Measurements from ENCODE around the gene GNAI1.

GNAI1 gene

DNA sequence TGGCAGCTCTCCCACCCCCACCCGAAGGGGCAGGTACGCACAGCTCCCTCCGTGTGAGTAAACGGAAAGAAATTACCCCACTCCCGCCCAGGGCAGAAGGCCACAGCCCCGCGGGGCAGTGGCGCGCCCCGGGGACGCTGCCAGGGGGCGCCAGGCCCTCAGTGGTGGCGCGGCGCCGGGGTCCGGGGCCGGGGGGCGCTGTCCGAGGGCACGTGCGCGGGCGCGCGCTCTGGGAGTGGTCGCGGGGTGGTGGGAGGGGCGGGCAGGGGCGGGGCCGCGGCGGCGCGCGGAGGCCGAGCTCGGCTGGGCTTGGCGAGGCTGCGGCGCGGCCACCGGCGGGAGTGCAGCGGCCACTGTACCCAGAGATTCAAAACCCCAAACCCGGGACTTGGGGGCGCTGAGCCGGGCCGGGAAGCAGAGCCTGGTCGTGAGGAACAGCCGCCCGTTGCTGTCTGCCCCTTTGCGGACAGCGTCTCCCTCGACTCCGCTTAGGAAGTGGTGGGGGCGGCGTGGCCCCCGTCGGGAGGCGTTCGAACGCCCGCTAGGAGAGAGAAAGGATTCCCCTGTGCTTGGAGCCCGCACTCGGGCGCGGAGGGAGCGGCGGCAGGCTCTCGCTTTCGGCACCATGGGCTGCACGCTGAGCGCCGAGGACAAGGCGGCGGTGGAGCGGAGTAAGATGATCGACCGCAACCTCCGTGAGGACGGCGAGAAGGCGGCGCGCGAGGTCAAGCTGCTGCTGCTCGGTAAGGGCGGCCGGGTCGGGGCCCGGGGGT is at the start of gene GNAI1:
GNAI1 (plus strand) TSS at position 296 of the 773 bp plus-strand sequence; CDS start at position 626, 330 bp downstream.
- DNase-seq: peak; percentile 32

DNA sequence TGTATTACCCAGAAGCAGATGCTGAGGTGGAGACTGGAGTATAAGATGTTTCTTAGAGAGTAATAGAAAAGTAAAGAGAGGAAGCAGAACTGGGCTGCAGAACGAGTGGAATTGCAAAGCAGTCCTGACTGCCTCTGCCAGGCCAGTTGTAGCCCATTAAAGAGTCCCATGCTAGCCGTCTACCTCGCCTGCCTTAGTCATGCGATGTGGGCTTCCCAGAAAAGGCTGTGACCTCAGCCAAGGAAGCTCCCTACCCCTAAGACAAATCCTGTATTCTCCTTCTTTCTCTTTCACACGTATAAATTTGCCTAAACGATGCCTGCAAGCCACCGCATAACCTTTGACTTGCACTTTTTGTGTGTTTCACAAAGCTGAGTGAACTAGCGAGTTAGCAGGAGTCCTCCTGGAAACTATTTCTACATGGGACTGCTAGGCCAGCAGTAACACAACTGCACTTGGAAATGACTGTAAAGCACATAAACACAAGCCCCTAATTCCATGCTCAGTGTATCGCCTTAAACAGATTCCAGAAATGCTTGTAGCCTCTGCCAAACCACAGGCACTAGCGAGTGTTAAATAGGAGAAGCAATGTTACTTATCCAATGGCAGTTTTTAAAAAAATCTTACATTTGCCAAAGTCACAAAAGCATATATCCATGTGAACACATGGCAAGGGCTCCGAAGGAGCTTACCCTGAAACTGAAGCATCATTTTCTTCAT is 47.4 kb upstream of the GNAI1 start:
- DNase-seq: no peak

DNA sequence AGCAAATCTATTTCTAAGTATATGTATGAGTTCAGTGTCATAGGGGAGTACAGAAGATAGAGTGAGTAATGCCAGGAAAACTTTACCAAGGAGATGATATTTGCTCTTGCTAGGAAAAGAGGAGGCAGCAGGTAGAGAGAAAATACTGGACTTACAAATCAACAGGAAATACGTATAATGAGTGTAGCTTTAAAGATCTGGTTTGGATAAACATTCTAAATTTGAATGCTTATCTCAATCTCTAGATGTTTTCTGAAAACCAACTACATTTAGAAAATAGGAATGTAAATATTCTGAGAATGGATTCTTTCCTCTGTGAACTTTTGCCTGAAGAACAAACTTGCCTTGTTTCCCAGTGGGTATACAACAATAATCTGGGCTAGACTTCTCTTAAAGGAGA is 46.9 kb upstream of the GNAI1 start:
- no peak for DNase-seq

DNA sequence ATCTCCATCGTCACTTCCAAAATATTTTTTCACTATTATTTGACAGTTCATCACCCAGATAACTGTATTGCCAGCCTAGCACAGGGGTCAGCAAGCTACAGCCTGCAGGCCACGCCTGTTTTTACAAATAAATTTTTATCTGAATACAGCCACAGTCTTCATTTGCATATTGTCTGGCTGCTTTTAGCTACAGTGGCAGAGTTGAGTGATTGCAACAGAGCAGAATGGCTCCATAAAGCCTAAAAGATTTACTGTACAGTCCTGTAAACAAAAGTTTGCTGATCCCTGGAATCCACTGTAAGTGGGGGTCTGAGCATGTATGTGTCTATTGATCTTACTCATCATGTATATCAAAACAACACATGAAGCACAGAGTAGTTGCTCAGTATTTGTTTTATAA is 45.9 kb upstream of the GNAI1 start:
- DNase-seq: no peak

DNA sequence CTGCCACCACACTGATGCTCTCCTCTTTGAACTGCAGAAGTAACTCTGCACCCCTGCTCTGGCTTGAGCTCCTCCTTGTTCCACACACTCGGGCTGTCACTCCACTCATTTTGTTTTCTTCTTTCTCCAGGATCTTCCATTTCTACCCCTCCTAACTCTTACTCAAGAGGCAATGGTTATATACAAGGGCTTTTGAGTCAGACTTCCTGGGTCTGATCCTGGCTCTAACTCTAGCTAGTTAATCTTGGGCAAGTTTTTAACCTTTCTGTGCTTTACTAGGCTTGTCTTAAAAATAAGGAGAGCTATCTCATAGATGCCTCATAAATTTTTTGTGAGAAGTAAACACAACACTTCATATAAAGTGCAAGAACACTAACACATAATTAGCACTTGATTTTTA is 45.3 kb upstream of the GNAI1 start:
- DNase-seq: no peak

DNA sequence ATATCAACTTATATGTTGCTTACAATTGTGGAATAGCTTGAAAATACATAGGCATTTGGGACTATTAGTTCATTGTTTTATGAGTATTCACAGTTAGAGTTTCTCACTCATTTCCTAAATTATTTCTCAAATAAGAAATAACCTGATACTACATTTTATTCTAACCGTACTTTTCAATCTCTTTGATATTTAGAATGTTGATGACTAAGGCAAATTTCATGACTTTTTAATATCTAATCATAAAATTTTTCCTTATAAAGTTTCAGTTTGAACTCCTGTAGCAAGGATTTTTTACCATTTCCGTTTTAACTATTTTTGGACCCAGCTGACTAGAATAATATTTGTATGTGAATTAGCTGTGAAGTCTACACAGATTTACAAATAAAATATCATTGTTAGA is 41.3 kb upstream of the GNAI1 start:
- no peak for DNase-seq

DNA sequence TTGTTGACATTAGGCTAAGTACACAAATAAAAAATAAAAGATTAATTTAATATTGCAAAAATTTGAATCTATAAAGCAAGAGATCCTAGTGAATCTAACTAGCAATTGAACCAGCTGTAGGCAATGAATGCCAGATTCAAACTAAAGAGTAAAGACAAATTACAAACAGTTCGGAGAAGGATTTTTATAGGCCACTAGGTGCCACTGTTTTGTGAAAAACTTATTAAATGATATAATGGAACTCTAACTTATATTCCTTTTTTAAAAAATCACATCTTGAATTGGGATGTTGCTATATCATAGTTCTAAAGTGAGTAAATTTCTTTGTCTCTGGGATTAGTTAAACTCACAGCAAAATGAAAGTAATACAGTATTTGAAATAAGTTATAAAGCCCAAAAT is 39.1 kb upstream of the GNAI1 start:
- DNase-seq: no peak

DNA sequence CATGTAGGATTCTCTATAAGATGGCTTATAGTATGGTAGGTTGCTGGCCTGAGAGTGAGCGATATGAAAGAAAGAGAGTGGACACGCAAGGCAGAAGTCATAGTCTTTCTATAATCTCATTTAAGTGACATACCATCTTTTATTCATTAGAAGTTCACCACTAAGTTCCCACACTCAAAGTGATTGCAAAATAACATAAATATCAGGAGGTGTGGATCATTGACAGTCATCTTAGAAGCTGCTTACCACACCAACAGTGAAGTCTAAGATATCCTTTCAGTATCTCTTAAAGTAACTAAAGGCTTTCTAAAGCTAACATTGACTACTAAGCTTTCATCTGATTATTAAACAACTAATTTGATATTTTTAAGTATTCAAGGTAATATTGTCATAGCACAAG is 36.9 kb upstream of the GNAI1 start:
- DNase-seq: no peak

DNA sequence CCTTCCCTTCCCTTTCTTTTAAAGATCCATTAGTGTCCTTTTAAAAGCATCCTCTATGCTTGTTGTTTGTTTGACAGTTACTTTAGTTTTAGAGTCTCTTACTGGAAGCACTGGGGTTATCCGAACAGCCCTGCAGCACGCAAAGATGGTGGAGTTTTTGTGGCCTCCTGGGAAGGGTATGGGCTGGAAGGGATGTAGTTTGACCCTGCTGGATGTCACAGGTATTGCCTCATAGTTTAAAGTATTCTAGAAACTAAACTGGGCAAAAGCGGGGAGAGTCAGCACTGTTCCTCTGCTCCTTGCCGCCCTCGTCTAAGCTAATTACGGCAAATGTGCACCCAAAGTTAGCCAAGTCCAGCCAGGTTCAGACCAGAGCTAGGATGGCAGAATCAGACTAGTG is 35.8 kb upstream of the GNAI1 start:
- no peak for DNase-seq

DNA sequence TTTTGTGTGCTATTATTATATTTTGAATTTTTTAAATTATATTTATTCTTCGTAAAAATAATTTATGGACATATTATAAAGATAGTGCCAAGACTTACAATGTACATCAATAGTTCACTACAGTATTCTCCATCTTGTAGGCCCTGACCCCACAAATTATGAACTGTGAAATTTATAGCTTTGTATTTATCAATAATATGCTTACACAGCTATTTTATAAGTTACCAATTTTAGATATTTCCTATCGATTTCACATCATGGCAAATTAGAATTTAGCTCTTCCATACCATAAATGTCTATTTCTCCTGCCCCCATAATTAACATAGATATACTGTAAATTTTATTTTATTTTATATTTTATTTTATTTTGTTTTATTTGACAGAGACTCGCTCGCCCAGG is 34.4 kb upstream of the GNAI1 start:
- no peak for DNase-seq

DNA sequence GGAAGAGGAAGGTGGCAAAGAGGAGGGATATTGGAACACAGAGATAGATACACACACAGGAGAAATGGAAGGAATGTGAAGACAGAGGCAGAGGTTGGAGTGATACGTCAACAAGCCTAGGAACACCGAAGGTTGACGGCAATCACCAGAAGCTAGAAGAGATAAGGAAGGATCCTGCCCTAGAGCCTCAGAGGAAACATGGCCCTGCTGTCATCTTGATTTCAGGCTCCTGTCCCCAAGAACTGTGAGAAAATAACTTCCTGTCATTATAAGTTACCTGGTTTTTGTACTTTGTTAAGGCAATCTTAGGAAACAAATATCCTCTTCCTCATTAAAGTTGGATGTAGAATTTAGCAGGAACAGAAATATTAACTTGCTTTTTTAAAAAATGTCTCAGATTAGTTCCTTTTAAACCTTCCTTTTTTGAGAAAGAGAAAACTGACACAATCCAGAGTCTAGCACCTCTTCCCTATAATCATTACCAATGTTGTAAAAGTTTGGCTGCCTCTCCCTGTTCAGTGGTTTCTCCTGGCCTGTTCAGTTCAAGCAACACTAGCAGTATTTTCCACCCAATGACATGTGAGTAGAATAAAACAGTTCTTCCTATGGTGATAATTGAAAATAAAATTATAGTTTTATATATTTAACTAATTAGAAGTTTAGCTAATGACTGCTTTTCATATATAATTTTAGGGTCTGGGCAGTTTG is 28.8 kb upstream of the GNAI1 start:
- DNase-seq: no peak

DNA sequence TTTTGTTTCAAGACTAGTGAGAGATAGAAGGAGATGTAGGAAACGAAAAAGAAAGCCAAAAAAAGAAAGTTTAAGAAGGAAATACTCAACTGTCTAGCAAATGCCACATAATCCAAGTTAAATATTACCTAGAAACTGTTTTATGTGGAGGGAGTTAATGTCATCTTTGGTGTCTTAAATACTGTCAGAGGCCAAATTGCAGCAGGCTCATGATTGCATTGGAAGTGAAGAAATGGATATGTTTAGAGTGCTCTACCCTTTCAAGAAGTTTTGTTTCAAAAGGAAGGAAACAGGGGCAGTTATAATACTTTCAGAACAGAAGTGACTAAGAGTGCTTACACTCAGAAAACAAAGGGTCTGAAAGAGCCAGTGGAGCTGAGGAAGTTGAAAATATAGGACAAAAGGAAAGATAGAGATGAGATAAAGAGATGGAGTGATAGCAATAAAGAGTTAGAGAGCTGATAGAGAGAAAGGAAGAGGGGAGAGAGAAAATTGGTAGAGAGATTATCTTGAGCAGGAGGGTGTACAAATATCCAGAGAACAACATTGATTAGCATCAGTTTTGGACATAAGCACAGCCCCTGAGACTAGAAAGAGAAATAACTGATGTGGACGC is 28.0 kb upstream of the GNAI1 start:
- DNase-seq: no peak

DNA sequence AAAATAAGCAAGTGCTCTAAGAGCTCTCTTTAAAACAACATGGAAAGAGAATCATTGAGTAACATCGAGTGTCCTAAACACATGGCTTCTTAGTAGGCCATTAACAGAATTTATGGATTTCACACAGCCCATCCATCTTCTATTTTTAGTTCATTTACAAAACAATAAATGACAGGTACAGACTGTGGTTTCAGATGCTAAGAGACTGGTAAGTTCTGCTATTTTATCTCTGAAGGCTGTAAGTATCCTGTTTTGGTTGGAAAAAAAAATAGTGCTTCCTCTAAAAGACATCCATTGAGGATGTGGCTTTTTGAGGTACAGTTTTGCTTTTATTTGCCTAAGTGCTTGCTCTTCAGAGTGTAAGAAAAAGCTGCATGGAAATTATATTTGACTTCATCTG is 27.4 kb upstream of the GNAI1 start:
- no peak for DNase-seq

DNA sequence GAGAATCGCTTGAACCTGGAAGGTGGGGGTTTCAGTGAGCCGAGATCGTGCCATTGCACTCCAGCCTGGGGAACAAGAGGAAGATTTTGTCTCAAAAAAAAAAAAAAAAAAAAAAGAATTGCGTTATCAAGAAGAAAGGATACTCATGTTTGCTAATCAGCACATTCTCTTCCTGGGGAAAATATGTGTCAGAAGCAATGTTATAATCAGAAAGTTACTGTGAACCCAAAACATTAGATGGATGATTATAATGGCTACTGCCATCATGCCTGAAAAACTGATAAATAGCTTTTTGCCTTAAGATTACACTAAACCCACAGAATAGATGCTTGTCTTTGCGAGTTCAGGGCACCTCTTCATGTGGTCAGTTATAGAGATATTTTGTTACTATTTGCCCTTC is 24.3 kb upstream of the GNAI1 start:
- no peak for DNase-seq

DNA sequence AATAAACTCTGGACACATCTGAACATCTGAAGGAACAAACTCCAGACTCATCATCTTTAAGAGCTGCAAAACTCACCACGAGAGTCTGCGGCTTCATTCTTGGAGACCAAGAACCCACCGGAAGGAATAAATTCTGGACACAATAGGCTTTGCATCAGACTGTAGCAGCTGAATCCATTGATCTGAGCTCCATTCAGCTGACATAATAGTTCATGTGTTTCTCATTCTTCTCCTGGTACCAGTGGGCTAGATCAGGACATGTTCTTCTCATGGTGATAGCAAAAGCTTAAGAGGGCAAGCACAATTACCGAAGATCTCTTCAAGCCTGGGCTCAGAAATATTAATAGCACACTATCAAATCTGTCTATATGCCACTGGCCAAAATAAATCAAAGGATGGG is 20.5 kb upstream of the GNAI1 start:
- DNase-seq: no peak

DNA sequence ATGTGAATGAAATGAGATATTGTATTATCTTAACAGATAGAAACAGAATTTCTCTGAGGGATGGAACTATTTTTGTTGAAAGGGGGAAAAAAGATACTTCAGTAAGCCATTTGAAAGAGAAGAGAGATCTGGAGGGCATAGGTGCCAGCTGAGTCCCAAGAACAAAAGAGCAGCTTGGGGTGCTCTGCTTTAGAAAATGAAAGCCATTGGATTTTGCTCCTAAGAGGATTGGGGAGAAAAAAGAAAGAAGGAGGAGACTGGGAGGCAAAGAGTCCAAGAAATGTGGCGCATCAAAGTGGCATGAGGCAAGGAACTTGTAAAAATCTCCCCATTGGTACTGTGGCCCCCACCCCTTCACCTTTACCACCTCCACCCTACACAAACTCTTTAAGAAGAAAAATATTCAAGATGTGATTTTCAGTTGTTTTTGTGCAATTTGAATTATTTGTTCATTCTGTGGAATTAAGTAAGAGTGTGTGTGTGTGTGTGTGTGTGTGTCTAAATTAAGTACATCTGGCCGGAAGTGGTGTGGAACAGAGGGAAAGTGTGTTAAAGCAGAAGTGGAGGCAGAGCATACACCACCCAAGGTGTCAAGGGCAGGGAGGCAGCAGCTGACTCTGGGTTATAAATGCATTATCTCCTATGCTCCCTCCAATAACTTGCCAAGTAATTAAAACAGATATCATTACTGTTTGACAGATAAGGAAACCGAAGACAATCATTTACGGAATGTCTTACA is 9.9 kb upstream of the GNAI1 start:
- no peak for DNase-seq

DNA sequence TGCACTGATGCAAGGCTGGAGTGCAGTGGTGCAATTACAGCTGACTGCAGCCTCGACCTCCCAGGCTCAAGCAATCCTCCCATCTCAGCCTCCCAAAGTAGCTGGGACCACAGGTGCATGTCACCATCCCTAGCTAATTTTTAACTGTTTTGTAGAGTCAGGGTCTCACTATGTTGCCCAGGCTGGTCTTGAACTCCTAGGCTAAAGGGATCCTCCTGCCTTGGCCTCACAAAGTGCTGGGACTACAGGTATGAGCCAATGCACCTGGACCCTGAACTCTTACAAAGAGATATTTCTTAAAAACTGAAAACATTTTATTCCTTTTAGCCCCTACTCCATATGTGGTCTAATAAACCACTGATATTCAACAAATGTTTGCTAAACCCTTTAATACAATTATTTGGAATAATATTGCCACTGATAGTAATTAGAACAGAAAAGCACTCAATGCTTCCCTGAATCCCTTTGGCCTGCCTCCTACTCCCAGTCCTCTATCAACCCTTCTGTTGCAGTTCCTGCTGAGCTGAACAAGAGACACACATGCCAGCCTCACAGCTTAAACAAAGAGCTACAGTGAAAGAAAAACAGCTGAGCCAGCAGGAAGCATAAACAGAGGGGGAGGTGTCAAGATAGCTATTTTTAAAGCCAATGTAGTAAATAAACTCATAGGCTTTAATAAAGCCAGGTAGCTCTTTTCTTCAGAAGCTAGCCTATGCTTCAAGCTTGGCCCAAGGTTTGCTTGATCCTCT is 7.0 kb upstream of the GNAI1 start:
- no peak for DNase-seq

DNA sequence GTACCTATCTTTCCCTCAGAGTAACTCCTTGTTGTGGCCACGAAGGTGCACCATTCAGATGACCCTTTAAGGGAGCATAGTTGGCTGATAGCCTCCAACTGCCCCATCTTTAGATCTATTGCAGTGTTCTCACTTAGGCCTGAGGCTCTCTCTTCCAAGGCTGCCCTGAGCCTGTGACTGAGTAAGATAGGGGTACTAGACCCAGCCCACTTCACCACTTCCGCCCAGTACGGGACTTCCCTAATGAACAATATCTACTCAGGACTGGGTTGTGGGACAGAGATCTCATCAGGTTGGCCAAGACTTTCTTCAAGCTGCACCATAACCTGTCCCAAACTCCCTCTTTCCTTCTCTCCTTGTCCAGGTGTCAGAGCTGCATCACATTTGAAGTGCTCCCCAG is 5.7 kb upstream of the GNAI1 start:
- no peak for DNase-seq

DNA sequence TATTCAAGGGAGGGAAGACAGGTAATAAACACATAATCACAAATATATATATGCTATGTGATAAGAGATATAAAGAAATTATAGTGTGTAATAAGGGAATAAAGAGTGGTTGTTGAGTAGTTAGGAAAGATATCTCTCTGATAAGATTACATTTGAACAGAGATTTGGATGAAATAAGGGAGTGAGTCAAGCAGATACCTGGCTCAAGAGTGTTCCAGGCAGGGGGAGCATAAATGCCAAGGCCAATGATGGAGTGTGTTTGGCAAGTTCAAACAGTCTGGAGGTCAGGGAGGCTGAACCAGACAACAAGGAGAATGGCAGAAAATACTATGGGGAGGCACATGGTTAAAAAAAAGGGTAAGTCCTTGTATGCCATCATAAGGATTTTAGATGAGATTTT is 4.8 kb upstream of the GNAI1 start:
- no peak for DNase-seq

DNA sequence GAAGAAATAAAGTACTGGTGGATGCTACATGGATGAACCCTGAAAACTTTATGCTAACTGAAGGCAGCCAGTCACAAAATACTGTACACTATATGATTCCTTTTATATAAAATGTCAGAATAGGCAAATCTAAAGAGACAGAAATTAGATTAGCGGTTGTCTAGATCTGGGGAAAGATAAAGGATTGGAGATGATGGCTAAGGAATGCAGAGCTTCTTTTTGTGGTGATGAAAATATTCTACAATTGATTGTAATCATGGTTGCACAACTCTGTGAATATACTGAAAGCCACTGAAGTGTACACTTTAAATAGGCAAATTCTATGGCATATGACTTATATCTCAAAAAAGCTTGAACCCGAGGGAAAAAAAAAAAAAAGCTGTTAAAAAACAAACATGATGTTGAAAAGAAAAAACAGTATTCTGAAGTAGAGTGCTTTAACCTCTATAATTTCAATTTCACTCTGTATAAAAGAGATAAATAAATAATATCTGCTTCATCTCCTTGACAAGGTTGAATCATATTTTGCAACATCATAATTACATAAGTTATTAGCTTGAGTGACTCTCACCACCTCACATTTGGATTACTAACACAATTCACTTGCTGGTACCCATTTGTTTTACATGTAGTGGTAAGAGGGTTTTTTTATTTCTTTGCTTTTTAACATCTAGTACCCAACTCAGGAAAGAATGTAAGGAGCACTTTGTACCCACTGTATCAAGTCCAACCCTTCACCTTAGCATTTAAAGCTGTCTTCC is 2.8 kb upstream of the GNAI1 start:
- no peak for DNase-seq

DNA sequence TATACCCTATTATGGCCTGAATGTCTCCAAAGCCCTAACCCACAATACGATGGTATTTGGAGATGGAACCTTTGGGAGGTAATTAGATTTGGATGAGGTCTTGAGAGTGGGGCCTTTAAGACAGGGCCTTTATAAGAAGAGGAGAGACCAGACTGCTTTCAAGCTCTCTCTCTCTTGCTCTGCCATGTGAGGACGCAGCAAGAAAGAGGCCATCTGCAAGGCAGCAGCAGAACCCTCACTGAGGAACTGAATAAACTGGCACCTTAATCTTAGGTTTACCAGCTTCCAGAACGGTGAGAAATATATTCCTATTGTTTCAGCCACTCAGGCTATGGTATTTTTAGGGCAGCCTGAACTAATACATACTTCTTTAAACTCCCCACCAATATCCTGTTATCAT is 2.0 kb upstream of the GNAI1 start:
- DNase-seq: no peak

Measured in CD4-positive, alpha-beta T cell treated with Interleukin-6 for 4 hours (primary cell).